Endodermal cell (in vitro differentiated cells): ENCODE data around the gene TSPAN17. TPM values are rescaled to one million over a fixed set of nuclear protein-coding genes. Genes with fewer than 3 reads are reported as not detected.

Experiments
- DNase-seq: peaks from one replicate; pipeline ENCODE4 v3.0.0-alpha.2; 2017
- H3K27ac ChIP-seq: 2 replicates; pipeline ENCODE4 v1.5.1; 2013; ENCODE audit warnings: mild to moderate bottlenecking, low read depth, low read length, moderate library complexity
- H3K27me3 ChIP-seq: 2 replicates; pipeline ENCODE4 v1.6.1; 2013; ENCODE audit warnings: mild to moderate bottlenecking, low read length, moderate library complexity; ENCODE audit not compliant: insufficient read depth, control insufficient read depth, poor library complexity, severe bottlenecking
- H3K36me3 ChIP-seq: 2 replicates; pipeline ENCODE4 v1.7.0; 2013; ENCODE audit warnings: mild to moderate bottlenecking, low read length, moderate library complexity; ENCODE audit not compliant: control insufficient read depth, insufficient read depth
- H3K4me1 ChIP-seq: one replicate; pipeline ENCODE4 v1.7.0; 2013; ENCODE audit warnings: low read length; ENCODE audit not compliant: control insufficient read depth, insufficient read depth
- H3K4me3 ChIP-seq: 2 replicates; pipeline ENCODE4 v1.5.1; 2013; ENCODE audit warnings: mild to moderate bottlenecking, low read length, moderate library complexity
- H3K9ac ChIP-seq: 2 replicates; pipeline ENCODE4 v1.6.1; 2013; ENCODE audit warnings: mild to moderate bottlenecking, low read length, moderate library complexity; ENCODE audit not compliant: poor library complexity, severe bottlenecking; ENCODE audit errors: extremely low read depth
- H3K9me3 ChIP-seq: 2 replicates; pipeline ENCODE4 v1.6.1; 2013; ENCODE audit warnings: mild to moderate bottlenecking, low read length, moderate library complexity; ENCODE audit not compliant: control insufficient read depth
- H3K27ac Mint-ChIP-seq: 2 replicates; pipeline ENCODE4 v1.8.0; 2020; ENCODE audit warnings: mixed read lengths
- H3K27me3 Mint-ChIP-seq: 2 replicates; pipeline ENCODE4 v1.8.0; 2021; ENCODE audit warnings: mild to moderate bottlenecking, mixed read lengths; ENCODE audit not compliant: insufficient read depth
- H3K36me3 Mint-ChIP-seq: 2 replicates; pipeline ENCODE4 v1.8.0; 2020; ENCODE audit warnings: low read depth, mixed read lengths
- H3K4me1 Mint-ChIP-seq: 2 replicates; pipeline ENCODE4 v1.8.0; 2020; ENCODE audit warnings: mixed read lengths
- H3K4me3 Mint-ChIP-seq: 2 replicates; pipeline ENCODE4 v1.8.0; 2020; ENCODE audit warnings: mild to moderate bottlenecking, moderate library complexity, mixed read lengths
- H3K9me3 Mint-ChIP-seq: 2 replicates; pipeline ENCODE4 v1.8.0; 2020; ENCODE audit warnings: mild to moderate bottlenecking, mixed read lengths
- CTCF ChIP-seq: fragments of 200-600 bp; sonication (generic); conservative IDR thresholded peaks from 2 replicates; pipeline ENCODE4 v1.5.0; 2021; ENCODE audit warnings: antibody characterized with exemption, mild to moderate bottlenecking
- WGBS, 2 experiments: methylation state at CpG; one replicate each; pipeline versions ENCODE4 v1.1.5 to v1.1.7; 2013; ENCODE audit warnings: missing lambda C conversion rate in 2 of 2, mixed read lengths in 1 of 2; ENCODE audit not compliant: insufficient coverage in 1 of 2, insufficient read length in 1 of 2; 5-methylcytosine and 5-hydroxymethylcytosine counted together
- total RNA-seq, 2 donors: library from RNA; stranded (reverse); fragmentation: NEBNext Ultra II Directional in 1 of 2; extraction: Animal tissue kit (Norgen Biotek cat#: 25700) in 1 of 2; gene quantifications; 2 replicates in 1 of 2; 3 replicates in 1 of 2; pipeline ENCODE4 v1.2.1, GENCODE V29; 2021

Gene TSPAN17
- total RNA-seq, 2 donors from 2014 or later = 49.3 to 50.3 TPM

DNA sequence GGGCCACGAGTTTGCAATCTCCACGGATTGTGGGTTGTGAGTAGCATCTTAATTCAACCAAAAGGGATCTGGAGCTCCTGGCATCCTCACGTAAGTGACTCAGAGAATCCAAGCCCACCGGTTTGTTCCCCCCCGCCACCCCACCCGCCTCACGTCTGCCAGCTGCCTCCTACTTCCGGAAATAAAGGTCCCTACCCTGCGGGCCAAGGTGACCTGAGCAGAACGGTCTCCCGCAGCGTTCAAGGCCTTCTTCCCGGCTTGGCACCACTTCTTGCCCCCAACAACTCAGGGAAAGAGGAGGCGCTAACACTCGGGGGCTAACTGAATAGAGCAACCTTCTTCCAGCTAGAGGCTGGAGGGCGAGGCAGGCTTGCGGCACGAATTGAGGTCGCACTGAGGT lies 28.5 kb upstream of the TSPAN17 start:
- Histone ChIP-seq H3K4me3 (no peak overlapping the region), H3K9me3 (no peaks in the 10 kb centered on the region), H3K27ac (no peak overlapping the region), H3K27me3 (peaks cover 72% of the 10 kb centered on the region), H3K9ac (no peak overlapping the region), H3K36me3 (no peaks in the 10 kb centered on the region), H3K4me1 (no peaks in the 10 kb centered on the region)
- Mint-ChIP-seq H3K4me3 (no peak overlapping the region), H3K36me3 (no peaks in the 10 kb centered on the region), H3K27me3 (peaks cover 84% of the 10 kb centered on the region), H3K27ac (no peak overlapping the region), H3K9me3 (no peaks in the 10 kb centered on the region), H3K4me1 (peaks cover 4% of the 10 kb centered on the region)
- WGBS, 2 experiments = 65 to 67% methylated on average over 14 to 19 of the region's 19 CpGs
- TF ChIP-seq CTCF = no peak
- no peak for DNase-seq

DNA sequence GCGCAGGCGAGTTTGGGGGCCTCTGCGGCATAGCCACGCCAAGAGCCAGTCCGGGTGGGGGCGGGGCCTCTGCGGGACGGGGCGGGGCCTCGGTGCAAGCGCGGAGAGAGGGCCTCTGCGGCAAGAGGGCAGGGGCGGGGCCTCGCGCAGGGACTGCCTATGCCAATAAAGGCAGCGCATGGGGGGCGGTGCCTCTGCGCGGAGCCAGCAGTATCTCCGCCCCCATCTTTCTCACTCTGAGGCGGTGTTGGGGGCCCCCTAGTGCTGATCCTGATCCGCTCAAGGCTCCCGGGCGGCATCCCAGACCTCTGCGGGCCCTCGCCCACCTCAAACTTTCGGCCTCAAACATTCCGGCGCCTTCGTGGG lies 28.1 kb upstream of the TSPAN17 start:
- H3K4me1 Mint-ChIP-seq = peaks cover 4% of the 10 kb centered on the region
- DNase-seq = peak; percentile 98
- no peak overlapping the region for H3K27ac ChIP-seq
- H3K27me3 Mint-ChIP-seq = peaks cover 86% of the 10 kb centered on the region
- TF ChIP-seq CTCF = peak; percentile 60
- H3K27ac Mint-ChIP-seq = no peak overlapping the region
- H3K4me1 ChIP-seq = no peaks in the 10 kb centered on the region
- no peaks in the 10 kb centered on the region for H3K9me3 ChIP-seq
- no peak overlapping the region for H3K9ac ChIP-seq
- no peak overlapping the region for H3K4me3 Mint-ChIP-seq
- H3K36me3 Mint-ChIP-seq = no peaks in the 10 kb centered on the region
- H3K4me3 ChIP-seq = no peak overlapping the region
- H3K27me3 ChIP-seq = peaks cover 76% of the 10 kb centered on the region
- no peaks in the 10 kb centered on the region for H3K9me3 Mint-ChIP-seq
- 9 to 13% methylated on average over 21 to 31 of the region's 31 CpGs for WGBS, 2 experiments
- H3K36me3 ChIP-seq = no peaks in the 10 kb centered on the region

DNA sequence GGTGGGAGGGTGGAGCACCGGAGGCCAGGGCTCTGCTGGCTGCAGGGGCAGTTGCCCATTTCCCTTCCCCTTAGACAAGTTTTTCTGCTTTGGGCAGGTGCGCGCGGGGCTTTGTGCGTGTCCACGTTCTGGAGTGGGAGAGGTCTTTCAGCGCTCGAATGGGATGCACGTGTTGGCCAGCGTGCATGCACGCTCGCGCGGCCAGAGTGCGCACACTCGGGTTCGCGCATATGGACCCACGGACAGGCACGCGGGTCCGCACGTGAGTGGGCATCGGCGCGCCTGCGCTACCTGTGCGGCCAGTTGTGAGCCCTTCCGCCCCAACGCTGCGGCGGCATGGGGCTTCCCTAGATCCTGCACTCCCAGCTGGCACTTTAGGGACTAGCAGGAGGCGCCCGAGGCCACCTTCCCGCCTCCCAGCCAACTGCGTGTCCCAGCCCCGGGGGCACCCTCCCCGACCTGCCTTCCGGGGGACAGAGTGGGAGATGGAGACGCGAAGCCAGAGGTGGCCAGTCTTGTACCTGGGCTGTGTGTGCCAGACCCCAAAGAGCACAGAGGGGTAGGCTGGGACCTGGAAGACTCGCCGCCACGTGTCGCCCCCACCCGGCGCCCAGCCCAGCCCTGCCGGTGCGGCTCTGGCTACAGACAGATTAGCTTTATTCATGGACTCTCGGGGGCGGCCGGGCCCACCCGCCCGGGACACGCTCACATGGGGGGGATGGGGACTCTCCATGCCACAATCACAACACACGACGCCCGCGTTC lies 27.5 kb upstream of the TSPAN17 start:
- Mint-ChIP-seq H3K27ac (no peak overlapping the region), H3K36me3 (no peaks in the 10 kb centered on the region), H3K9me3 (no peaks in the 10 kb centered on the region), H3K27me3 (peaks cover 86% of the 10 kb centered on the region), H3K4me3 (no peak overlapping the region), H3K4me1 (peaks cover 4% of the 10 kb centered on the region)
- Histone ChIP-seq H3K4me1 (no peaks in the 10 kb centered on the region), H3K36me3 (no peaks in the 10 kb centered on the region), H3K4me3 (no peak overlapping the region), H3K27me3 (peaks cover 77% of the 10 kb centered on the region), H3K9ac (no peak overlapping the region), H3K9me3 (no peaks in the 10 kb centered on the region), H3K27ac (no peak overlapping the region)
- DNase-seq = peak; percentile 71
- TF ChIP-seq CTCF = no peak
- WGBS, 2 experiments = 55 to 60% methylated on average over 26 to 59 of the region's 59 CpGs
